Measurements from ENCODE around the gene DBNDD2. TPM values are rescaled to one million over a fixed set of nuclear protein-coding genes. Genes with fewer than 3 reads are reported as not detected.

Gene DBNDD2
- total RNA-seq, 6 experiments from 2014 or later, result 2.3 to 5.3 (median 3.3) TPM

DNA sequence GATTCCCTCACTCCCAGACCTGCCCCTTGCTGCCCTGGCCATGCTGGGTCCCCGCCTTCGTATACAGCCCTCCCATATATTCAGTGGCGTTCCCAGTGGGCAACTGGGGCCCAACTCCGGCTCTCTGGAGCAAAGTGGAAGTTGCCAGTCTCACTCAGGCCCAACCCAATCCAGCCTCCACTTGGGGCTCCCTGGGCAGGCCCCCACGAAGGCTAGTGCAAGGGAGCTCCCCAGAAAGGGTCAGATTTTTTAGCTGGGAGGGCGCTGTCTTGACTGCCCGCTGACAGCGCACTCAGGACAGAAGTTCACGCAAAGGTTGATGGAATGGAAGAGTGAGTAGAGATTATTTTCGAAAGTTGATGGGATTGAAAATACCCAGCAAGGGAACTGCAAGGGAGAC, 35.8 kb upstream of the DBNDD2 start:
- 85% methylated on average over 6 of the region's 10 CpGs for WGBS (ENCODE audit: insufficient coverage, low coverage, low lambda C conversion rate, missing lambda C conversion rate)
- TF ChIP-seq, protein P1, sequence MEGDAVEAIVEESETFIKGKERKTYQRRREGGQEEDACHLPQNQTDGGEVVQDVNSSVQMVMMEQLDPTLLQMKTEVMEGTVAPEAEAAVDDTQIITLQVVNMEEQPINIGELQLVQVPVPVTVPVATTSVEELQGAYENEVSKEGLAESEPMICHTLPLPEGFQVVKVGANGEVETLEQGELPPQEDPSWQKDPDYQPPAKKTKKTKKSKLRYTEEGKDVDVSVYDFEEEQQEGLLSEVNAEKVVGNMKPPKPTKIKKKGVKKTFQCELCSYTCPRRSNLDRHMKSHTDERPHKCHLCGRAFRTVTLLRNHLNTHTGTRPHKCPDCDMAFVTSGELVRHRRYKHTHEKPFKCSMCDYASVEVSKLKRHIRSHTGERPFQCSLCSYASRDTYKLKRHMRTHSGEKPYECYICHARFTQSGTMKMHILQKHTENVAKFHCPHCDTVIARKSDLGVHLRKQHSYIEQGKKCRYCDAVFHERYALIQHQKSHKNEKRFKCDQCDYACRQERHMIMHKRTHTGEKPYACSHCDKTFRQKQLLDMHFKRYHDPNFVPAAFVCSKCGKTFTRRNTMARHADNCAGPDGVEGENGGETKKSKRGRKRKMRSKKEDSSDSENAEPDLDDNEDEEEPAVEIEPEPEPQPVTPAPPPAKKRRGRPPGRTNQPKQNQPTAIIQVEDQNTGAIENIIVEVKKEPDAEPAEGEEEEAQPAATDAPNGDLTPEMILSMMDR (IDR thresholded peaks at IDR 0.05), result no peak
- TF ChIP-seq POLR2A (IDR thresholded peaks at IDR 0.05), result no peak
- Histone ChIP-seq H3K27ac (no peak overlapping the region), H3K36me3 (peaks cover 0 to 8% (median 4%) of the 10 kb centered on the region in 4 donors), H3K4me3 (no peak overlapping the region), H3K4me1 (peaks cover 0 to 7% (median 3%) of the 10 kb centered on the region in 4 donors), H3K9me3 (no peaks in the 10 kb centered on the region), H3K27me3 (no peaks in the 10 kb centered on the region)
- no peak for DNase-seq
- intact Hi-C loops (cut with DNase I), result loop anchor here (10.0 kb wide), 2 partner anchors 53 to 73 kb away; no protein-coding TSS in a partner anchor
- ATAC-seq, result no peak

- TF ChIP-seq, protein P1 (IDR thresholded peaks at IDR 0.05), result no peak
- Histone ChIP-seq H3K27me3 (no peaks in the 10 kb centered on the region), H3K4me3 (peak overlapping the region in 2 of 3 donors; percentile 45 to 59), H3K4me1 (peaks cover 0 to 7% (median 3%) of the 10 kb centered on the region in 4 donors), H3K9me3 (no peaks in the 10 kb centered on the region), H3K36me3 (peaks cover 0 to 4% (median 2%) of the 10 kb centered on the region in 4 donors), H3K27ac (peak overlapping the region in 1 of 3 donors; percentile 60)
- WGBS (ENCODE audit: insufficient coverage, low coverage, low lambda C conversion rate, missing lambda C conversion rate), result 43% methylated on average over 4 of the region's 30 CpGs
- peak in 1 of 3 donors; percentile 24 for DNase-seq
- peak; percentile 8 to 18 (median 12) for ATAC-seq
- intact Hi-C loops (cut with DNase I), result loop anchor here (10.0 kb wide), 2 partner anchors 52 to 72 kb away; no protein-coding TSS in a partner anchor
Observed at GRCh38 chr20:45372646-45373352, 35.3 kb upstream of the DBNDD2 start.

GRCh38 chr20:45373353-45374100, 34.6 kb upstream of the DBNDD2 start:
- no peaks in the 10 kb centered on the region for H3K9me3 ChIP-seq
- peak; percentile 89 to 94 (median 92) for ATAC-seq
- no peaks in the 10 kb centered on the region for H3K36me3 ChIP-seq
- H3K27me3 ChIP-seq, result no peaks in the 10 kb centered on the region
- peak; percentile 91 to 93 (median 92) for DNase-seq
- intact Hi-C loops (cut with DNase I), result loop anchor here (10.0 kb wide), 2 partner anchors 51 to 71 kb away; no protein-coding TSS in a partner anchor
- peak overlapping the region; percentile 45 to 59 (median 58) for H3K4me3 ChIP-seq
- H3K4me1 ChIP-seq, result peaks cover 0 to 7% (median 3%) of the 10 kb centered on the region in 4 donors
- TF ChIP-seq, protein P1 (IDR thresholded peaks at IDR 0.05), result peak; percentile 81 to 94 (median 92)
- TF ChIP-seq POLR2A (IDR thresholded peaks at IDR 0.05), result no peak
- H3K27ac ChIP-seq, result peak overlapping the region; percentile 22 to 60 (median 24)
- WGBS (ENCODE audit: insufficient coverage, low coverage, low lambda C conversion rate, missing lambda C conversion rate), result 1% methylated on average over 31 of the region's 38 CpGs

GRCh38 chr20:45374101-45374467, 34.0 kb upstream of the DBNDD2 start:
- intact Hi-C loops (cut with DNase I), result loop anchor here (10.0 kb wide), 2 partner anchors 51 to 71 kb away; no protein-coding TSS in a partner anchor
- Histone ChIP-seq H3K4me3 (peak overlapping the region; percentile 45 to 59 (median 58)), H3K4me1 (peaks cover 0 to 7% (median 3%) of the 10 kb centered on the region in 4 donors), H3K27me3 (no peaks in the 10 kb centered on the region), H3K9me3 (no peaks in the 10 kb centered on the region), H3K27ac (peak overlapping the region in 1 of 3 donors; percentile 60), H3K36me3 (no peaks in the 10 kb centered on the region)
- WGBS (ENCODE audit: insufficient coverage, low coverage, low lambda C conversion rate, missing lambda C conversion rate), result 57% methylated on average over 9 of the region's 9 CpGs
- no peak for TF ChIP-seq POLR2A (IDR thresholded peaks at IDR 0.05)
- TF ChIP-seq, protein P1 (IDR thresholded peaks at IDR 0.05), result no peak
- no peak for ATAC-seq
- DNase-seq, result no peak
